HG02759 (cell line): ENCODE data around the gene DDC.
"Not testable (repeated sequence)": the region's sequence is repeated elsewhere in the genome, so short reads cannot be mapped to it uniquely, and the experiment has no call there.

Experiments used
- ATAC-seq: cut with Tn5 transposase; IDR thresholded peaks from one replicate; pipeline ENCODE4 v1.9.1; 2021; ENCODE audit warnings: mild to moderate bottlenecking, moderate library complexity; ENCODE audit not compliant: unreplicated experiment

The DDC gene

GRCh38 chr7:50555594-50556140, 9.5 kb downstream of the DDC start:
- ATAC-seq = no peak

DNA sequence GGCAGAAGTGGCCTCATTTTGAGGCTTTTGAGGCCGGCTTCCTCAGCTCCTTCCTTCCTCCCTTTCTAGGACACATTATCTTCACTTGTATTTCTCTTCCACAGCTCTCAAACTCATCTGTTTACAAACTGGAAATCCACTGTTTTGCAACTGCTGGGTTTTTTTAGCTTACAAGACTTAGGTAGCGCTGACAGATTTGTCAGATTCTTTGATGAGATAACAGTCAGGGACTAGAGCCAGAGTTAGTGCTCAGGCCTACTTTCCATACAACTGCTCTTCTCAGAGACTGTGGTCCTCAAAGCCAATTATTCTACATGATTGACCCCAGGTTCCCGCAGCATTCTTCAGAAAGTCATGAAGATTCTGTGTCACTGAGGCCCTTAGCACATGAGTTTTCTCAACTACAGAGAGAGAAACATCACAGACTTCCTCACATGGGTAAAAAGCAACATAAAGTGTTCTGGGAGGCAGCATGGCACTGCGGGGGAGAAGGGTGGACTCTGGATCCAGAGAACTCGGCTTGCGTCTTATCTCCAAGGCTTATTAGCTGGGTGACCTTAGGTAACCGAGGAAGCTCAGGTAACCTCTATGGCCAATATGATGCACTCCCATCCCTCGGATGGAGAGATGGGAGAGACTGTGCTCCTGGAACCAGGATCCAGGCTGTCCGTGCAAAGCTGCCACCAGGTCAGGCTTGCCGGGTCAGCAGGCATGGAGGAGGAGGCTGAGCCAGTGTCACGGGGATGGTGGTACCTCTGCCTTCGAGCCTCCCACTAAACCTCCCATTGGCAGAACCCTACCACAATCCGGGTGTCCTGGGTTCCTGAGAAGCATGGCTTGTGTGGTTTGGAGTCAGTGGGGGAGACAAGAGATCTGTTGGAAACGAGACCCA, 10.5 kb downstream of the DDC start:
- no peak for ATAC-seq

- no peak for ATAC-seq
Measured at GRCh38 chr7:50553973-50554372, 11.2 kb downstream of the DDC start.

GRCh38 chr7:50552921-50553320, 12.3 kb downstream of the DDC start:
- no peak for ATAC-seq

DNA sequence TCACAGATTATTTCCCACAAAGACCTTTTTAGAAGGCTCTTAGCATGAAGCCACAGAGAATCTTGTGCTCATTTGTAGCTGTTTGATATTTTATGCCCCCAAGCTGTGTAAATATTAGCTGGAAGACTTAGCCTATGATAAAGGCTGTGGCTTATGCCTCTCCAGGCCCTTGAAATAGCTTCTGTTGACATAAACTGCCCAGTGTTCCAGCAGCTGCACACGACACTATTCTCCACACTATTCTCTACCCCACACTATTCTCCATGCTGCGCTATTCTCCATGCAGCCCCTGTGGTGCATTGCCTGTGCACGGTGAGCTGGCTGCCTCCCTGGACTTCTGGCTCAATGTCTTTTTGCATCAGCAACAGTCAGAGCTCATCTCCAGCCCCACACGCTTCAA, 13.1 kb downstream of the DDC start:
- no peak for ATAC-seq

DNA sequence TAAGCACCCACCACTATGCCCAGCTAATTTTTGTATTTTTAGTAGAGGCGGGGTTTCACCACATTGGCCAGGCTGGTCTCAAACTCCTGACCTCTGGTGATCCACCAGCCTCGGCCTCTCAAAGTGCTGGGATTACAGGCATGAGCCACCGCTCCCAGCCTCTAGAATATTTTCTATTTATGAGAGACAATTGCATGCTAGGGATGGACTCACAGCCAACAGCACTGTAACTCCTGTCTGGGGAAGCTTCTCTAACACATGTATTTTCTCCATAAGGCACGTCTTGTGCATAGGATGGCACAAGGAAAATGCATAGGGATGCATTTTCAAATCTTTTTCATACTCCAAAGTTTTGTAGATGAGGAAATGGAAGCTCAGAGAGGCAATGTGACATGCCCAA, 19.6 kb downstream of the DDC start:
- not testable (repeated sequence) for ATAC-seq

DNA sequence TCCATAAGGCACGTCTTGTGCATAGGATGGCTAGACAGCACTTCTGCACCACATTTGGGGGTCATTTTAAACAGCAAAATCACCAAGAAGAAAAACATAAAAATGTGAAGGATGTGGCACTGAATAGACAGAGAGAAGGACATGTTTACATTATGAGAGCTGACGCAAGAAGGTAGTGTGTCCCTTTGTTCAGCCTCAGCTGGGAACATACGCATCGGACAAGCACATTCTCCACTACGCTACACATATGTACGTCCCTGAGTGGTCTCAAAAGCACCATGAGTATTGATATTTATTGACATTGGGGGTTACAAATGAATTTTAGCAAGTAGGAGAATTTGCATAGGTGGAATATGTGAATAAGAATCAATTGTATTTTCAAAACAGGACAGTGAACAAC, 20.2 kb downstream of the DDC start:
- ATAC-seq = no peak

- ATAC-seq = no peak
Measured at GRCh38 chr7:50543776-50544442, 21.3 kb downstream of the DDC start.

- no peak for ATAC-seq
Measured at GRCh38 chr7:50542132-50542531, 23.1 kb downstream of the DDC start.

DNA sequence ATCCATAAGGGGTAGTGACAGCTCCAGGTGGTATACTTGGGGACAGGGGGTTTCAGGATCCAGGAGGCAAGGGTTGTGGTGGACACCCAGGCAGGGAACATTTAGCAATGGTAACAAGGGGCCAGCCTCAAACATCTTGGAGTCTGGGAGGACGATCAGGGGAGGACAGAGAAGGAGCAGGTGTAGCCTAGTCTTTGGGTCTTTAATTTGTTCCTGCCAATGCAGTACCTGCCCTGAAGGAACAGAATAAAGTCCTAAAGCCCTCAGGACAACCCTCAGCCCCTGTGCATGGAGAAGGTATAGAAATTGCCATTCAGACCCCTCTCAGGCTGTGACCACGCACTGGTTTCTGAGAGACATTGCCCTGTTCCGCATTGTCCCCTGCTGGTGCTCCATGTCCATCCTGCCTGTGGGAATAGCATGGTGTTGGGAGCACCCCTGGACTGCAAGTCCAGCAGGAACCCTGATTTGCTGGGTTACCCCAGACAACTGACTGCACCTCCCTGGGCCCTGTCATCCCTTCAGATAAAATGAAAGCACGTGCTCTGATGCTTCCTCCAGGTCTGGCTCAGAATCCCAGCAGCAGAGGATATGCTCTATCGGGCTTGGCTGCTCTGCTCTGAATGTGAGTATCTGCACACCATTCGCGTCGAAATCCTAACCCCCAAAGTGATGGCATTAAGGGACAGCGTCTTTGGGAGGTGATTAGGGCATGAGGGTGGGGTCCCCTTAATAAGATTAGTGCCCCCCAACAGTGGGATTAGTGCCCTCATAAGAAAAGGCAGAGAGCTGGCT, 24.2 kb downstream of the DDC start:
- no peak for ATAC-seq

DNA sequence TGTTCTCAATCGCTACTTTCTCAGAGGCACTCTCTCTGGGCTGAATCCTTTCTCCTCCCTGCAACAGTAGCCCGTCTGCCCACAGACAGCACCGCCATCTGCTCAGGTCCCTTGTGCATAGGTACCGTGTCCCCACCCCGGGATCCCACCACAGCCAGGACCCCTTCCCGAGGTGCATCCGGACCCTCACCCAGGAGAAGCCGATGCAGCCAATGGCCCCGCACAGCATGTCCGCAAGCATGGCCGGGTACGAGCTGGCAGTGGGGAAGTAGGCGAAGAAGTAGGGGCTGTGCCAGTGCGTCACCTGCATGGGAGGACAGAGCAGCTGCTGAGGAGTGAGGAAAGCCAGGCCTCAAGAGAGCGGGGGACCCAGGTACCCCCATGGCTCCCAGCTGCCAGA, 25.5 kb downstream of the DDC start:
- ATAC-seq = no peak

DNA sequence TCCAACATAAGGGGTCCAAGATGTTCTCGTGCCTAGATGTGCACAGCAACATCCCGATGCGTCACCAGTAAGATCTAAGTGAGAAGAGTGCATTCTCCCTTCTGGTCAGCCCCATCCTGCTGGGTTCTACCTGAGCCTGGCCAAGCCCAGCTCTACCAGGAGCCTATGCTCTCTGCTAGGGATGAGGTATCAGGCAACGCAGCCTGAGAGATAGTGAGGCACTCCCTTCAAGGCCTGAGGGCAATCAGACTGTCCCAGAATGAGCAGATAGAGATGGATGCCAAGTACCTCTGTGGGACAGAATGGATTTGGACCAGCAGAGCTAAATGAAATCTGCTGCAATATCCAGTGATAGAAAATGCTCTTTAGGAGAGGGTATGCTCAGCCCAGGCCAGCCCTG, 26.7 kb downstream of the DDC start:
- no peak for ATAC-seq

GRCh38 chr7:50537417-50537816, 27.8 kb downstream of the DDC start:
- ATAC-seq = no peak

GRCh38 chr7:50535291-50535711, 29.9 kb downstream of the DDC start:
- not testable (repeated sequence) for ATAC-seq

DNA sequence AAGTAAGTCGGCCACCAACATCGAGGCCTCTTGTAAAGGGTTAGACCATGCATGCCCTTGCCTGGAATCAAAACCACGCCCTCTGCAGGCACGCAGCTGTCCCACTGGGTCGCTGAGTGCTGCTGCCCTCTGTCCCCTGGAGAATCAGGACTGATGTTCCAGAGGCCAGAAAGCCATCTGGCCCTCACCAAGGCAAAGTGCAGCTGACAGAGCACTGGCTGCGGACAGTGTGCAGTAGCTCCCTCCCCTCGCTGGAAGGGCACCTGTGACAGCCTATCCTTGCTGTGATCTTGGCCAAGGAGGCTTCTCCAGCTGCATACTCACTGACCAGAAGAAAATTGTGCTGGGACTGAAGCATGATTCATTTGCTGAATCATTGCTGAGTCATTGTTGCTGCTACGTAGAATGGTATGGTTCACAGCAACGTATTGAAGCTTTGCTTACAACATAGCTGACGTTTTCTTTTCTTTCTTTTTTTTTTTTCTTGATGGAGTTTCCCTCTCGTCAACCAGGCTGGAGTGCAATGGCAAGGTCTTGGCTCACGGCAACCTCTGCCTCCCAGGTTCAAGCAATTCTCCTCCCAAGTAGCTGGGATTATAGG, 30.4 kb downstream of the DDC start:
- no peak for ATAC-seq

DNA sequence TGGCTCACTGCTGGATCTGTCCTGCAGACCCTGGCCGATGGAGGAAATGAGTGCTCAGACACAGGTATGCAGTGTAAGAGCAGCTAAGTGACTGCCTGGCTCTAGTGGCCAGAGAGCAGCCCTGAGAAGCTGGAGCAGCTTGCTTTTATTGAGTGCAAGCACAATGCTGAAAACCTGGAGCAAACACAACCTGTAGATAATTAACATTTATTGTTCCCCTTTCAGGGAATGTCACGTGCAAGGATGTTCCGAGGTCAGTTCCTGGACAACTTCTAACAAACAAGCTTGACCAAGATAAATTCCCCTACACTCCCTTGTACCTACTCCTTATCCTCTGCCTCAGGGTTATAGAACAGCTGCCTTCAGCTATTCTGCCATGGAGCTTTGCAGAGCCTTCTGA, 31.3 kb downstream of the DDC start:
- no peak for ATAC-seq

- ATAC-seq = no peak
Measured at GRCh38 chr7:50531928-50532327, 33.3 kb downstream of the DDC start.

DNA sequence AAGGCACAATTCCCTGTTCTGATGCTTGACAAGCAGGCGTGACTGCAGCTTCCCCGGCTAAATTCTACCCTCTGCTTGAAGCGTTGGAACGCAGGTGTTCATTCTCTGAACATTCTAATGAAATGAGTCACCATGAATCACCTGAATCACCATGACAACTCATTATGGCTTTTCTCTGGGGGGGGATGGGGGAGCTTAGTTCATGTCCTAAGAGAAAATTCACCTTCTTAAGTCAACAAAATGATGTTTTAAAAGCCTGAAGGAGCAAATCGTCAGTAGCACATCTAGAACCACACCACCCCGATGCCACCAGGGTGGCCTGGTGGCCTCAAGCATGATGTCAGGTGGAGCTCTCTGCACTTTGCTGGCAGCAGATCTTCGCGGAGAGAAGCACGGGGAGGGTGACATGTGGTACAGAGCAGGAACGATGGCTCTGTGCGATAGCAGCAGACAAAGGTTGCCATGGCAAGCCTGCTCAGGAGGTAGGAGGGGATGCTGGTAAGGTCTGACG, 33.7 kb downstream of the DDC start:
- no peak for ATAC-seq

- no peak for ATAC-seq
Measured at GRCh38 chr7:50530766-50531165, 34.4 kb downstream of the DDC start.

GRCh38 chr7:50529093-50529862, 35.9 kb downstream of the DDC start:
- ATAC-seq = no peak
